Keratinocyte (primary cell): ENCODE data around the gene SPAG9.

Source experiments
- CTCF ChIP-seq, 3 experiments: IDR thresholded peaks in 1 of 3; conservative IDR thresholded peaks in 1 of 3; optimal IDR thresholded peaks in 1 of 3; 2 replicates in 2 of 3; 3 replicates in 1 of 3; pipeline versions ENCODE3 to v1.5.1; 2011; ENCODE audit warnings: low read length in 3 of 3, mild to moderate bottlenecking in 3 of 3, moderate library complexity in 2 of 3, control low read depth in 1 of 3, inconsistent platforms in 1 of 3; ENCODE audit not compliant: insufficient read depth in 2 of 3; ENCODE audit errors: extremely low read depth in 1 of 3
- EZH2 ChIP-seq: IDR thresholded peaks from one replicate; pipeline ENCODE4 v1.6.1; 2012; ENCODE audit warnings: inconsistent platforms, mild to moderate bottlenecking, low read length, moderate library complexity

DNA sequence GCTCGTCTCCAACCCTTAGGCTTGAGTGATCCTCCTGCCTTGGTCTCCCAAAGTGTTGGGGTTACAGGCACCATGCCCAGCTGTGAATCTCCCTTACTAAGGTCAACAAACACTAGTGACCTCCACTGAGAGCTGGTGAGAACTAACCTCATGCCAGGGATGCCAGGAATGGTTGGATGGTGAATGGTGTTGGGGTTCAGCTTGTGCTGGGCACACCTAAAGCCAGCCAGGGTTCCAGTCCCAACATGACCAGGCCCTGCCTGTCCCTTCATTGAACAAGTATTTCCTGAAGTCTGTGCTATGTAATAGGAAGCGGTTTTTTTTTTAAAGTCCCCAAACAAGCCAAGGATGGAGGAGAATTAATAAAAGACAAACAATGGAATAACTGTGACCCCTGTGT lies 198.6 kb downstream of the SPAG9 start:
- no peak for TF ChIP-seq EZH2
- TF ChIP-seq CTCF (optimal IDR thresholded peaks at IDR 0.05 in 1 of 3, IDR thresholded peaks at IDR 0.05 in 1 of 3, conservative IDR thresholded peaks at IDR 0.05 in 1 of 3; ENCODE audit: extremely low read depth in 1 of 3, insufficient read depth in 2 of 3, low read length in 3 of 3), result no peak
